ENCODE data around the gene PHACTR4. TPM values are rescaled to one million over a fixed set of nuclear protein-coding genes. Genes with fewer than 3 reads are reported as not detected.

The PHACTR4 gene
- total and polyA plus RNA-seq, 2 of the 13 experiments (the other 11 are each of a cell fraction or from before 2014, with no cell fraction given) = 13.9 to 17.1 TPM

- peak overlapping the region; percentile 43; the same call in 1 of the 2 replicates for H3K4me2 ChIP-seq (ENCODE audit: low read depth, low read length)
- ATAC-seq = no peak
- ChIA-PET CTCF (ENCODE audit: low intra/inter-chr PET ratio, low total read pairs) (no interaction called here), POLR2A (interaction anchor here (1.1 to 3.9 kb wide), 4 partner anchors 13 to 91 kb away, joined by 6 to 38 read pairs (median 17); partner anchors contain the start of gene ATP5IF1)
- no peak for TF ChIP-seq KDM2A (CRISPR knock-in tag; IDR thresholded peaks at IDR 0.05; ENCODE audit: borderline replicate concordance, low read depth)
- TF ChIP-seq TCF7 (IDR thresholded peaks at IDR 0.05; ENCODE audit: low read depth) = no peak
- no peak for TF ChIP-seq ZNF431 (CRISPR knock-in tag; IDR thresholded peaks at IDR 0.05; ENCODE audit: borderline replicate concordance, low read depth)
- TF ChIP-seq ZBTB20 (CRISPR knock-in tag; IDR thresholded peaks at IDR 0.05; ENCODE audit: borderline replicate concordance, low read depth) = no peak
- no peak for TF ChIP-seq ZNF788 (CRISPR knock-in tag; IDR thresholded peaks at IDR 0.05; ENCODE audit: borderline replicate concordance)
- TF ChIP-seq, protein P1, sequence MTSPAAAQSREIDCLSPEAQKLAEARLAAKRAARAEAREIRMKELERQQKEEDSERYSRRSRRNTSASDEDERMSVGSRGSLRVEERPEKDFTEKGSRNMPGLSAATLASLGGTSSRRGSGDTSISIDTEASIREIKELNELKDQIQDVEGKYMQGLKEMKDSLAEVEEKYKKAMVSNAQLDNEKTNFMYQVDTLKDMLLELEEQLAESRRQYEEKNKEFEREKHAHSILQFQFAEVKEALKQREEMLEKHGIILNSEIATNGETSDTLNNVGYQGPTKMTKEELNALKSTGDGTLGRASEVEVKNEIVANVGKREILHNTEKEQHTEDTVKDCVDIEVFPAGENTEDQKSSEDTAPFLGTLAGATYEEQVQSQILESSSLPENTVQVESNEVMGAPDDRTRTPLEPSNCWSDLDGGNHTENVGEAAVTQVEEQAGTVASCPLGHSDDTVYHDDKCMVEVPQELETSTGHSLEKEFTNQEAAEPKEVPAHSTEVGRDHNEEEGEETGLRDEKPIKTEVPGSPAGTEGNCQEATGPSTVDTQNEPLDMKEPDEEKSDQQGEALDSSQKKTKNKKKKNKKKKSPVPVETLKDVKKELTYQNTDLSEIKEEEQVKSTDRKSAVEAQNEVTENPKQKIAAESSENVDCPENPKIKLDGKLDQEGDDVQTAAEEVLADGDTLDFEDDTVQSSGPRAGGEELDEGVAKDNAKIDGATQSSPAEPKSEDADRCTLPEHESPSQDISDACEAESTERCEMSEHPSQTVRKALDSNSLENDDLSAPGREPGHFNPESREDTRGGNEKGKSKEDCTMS (CRISPR knock-in tag; conservative IDR thresholded peaks at IDR 0.05) = no peak
- TF ChIP-seq SRF (IDR thresholded peaks at IDR 0.05; ENCODE audit: low read depth, low read length) = no peak
- no peak for TF ChIP-seq SMARCC2 (IDR thresholded peaks at IDR 0.05)
- TF ChIP-seq, protein P2, sequence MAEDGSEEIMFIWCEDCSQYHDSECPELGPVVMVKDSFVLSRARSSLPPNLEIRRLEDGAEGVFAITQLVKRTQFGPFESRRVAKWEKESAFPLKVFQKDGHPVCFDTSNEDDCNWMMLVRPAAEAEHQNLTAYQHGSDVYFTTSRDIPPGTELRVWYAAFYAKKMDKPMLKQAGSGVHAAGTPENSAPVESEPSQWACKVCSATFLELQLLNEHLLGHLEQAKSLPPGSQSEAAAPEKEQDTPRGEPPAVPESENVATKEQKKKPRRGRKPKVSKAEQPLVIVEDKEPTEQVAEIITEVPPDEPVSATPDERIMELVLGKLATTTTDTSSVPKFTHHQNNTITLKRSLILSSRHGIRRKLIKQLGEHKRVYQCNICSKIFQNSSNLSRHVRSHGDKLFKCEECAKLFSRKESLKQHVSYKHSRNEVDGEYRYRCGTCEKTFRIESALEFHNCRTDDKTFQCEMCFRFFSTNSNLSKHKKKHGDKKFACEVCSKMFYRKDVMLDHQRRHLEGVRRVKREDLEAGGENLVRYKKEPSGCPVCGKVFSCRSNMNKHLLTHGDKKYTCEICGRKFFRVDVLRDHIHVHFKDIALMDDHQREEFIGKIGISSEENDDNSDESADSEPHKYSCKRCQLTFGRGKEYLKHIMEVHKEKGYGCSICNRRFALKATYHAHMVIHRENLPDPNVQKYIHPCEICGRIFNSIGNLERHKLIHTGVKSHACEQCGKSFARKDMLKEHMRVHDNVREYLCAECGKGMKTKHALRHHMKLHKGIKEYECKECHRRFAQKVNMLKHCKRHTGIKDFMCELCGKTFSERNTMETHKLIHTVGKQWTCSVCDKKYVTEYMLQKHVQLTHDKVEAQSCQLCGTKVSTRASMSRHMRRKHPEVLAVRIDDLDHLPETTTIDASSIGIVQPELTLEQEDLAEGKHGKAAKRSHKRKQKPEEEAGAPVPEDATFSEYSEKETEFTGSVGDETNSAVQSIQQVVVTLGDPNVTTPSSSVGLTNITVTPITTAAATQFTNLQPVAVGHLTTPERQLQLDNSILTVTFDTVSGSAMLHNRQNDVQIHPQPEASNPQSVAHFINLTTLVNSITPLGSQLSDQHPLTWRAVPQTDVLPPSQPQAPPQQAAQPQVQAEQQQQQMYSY (CRISPR knock-in tag; IDR thresholded peaks at IDR 0.05) = no peak
- TF ChIP-seq NFIB (CRISPR knock-in tag; IDR thresholded peaks at IDR 0.05; ENCODE audit: borderline replicate concordance) = no peak
- TF ChIP-seq ARNTL (CRISPR knock-in tag; IDR thresholded peaks at IDR 0.05) = no peak
- TF ChIP-seq, protein P3, sequence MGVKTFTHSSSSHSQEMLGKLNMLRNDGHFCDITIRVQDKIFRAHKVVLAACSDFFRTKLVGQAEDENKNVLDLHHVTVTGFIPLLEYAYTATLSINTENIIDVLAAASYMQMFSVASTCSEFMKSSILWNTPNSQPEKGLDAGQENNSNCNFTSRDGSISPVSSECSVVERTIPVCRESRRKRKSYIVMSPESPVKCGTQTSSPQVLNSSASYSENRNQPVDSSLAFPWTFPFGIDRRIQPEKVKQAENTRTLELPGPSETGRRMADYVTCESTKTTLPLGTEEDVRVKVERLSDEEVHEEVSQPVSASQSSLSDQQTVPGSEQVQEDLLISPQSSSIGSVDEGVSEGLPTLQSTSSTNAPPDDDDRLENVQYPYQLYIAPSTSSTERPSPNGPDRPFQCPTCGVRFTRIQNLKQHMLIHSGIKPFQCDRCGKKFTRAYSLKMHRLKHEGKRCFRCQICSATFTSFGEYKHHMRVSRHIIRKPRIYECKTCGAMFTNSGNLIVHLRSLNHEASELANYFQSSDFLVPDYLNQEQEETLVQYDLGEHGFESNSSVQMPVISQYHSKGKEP (CRISPR knock-in tag; IDR thresholded peaks at IDR 0.05) = no peak
- TF ChIP-seq TEAD3 (CRISPR knock-in tag; optimal IDR thresholded peaks at IDR 0.05; ENCODE audit: borderline replicate concordance) = no peak
- TF ChIP-seq FOXJ3 (CRISPR knock-in tag; IDR thresholded peaks at IDR 0.05; ENCODE audit: borderline replicate concordance) = no peak
- no peak for TF ChIP-seq TEAD2 (CRISPR knock-in tag; IDR thresholded peaks at IDR 0.05)
- TF ChIP-seq BRCA1 (CRISPR knock-in tag; IDR thresholded peaks at IDR 0.05) = no peak
- H3K36me3 ChIP-seq (replicated peaks in 1 of 2; ENCODE audit: control insufficient read depth in 1 of 2, insufficient read depth in 2 of 2, low read length in 2 of 2) = peaks cover 2 to 9% of the 10 kb centered on the region in 2 experiments; a peak in 2 of 5 replicates
- H2AFZ ChIP-seq (ENCODE audit: low read length) = no peak overlapping the region
- H4K20me1 ChIP-seq (ENCODE audit: insufficient read depth, low read length) = no peaks in the 10 kb centered on the region
- no peak for DNase-seq (ENCODE audit: low spot score)
- in situ Hi-C loops (cut with HindIII; ENCODE audit: extremely low pct_ligation_motif_present, low pct_unique_long_range_greater_than_20kb) = no loop called here
- 38% methylated on average over 3 of the region's 3 CpGs for WGBS (ENCODE audit: low lambda C conversion rate)
- no peaks in the 10 kb centered on the region for H3K9me3 ChIP-seq (ENCODE audit: low read length)
- H3K4me1 ChIP-seq (ENCODE audit: insufficient read depth, low read length) = peaks cover 55% of the 10 kb centered on the region
- no peak overlapping the region for H3K4me3 ChIP-seq (replicated peaks in 1 of 3; ENCODE audit: insufficient read depth in 1 of 3, low read depth in 2 of 3, low read length in 3 of 3)
- peaks cover 6% of the 10 kb centered on the region for H3K79me2 ChIP-seq (ENCODE audit: insufficient read depth, low read length)
- no peak overlapping the region for H3K9ac ChIP-seq (ENCODE audit: insufficient read depth, low read depth, low read length)
- peak overlapping the region; percentile 11 for H3K27ac ChIP-seq (ENCODE audit: extremely low read length, insufficient read depth, low read length)
- FAIRE-seq = no peak
- BruUV-seq (replicated peaks) = no TSS peak
- no peaks in the 10 kb centered on the region for H3K27me3 ChIP-seq (ENCODE audit: control insufficient read depth in 1 of 2, insufficient read depth in 2 of 2, low read length in 2 of 2)
- intact Hi-C loops (cut with micrococcal nuclease; ENCODE audit: unreplicated experiment) = loop anchor here (10.0 kb wide), 1 partner anchor 62 kb away; no protein-coding TSS in a partner anchor
These were observed 42.6 kb upstream of the PHACTR4 start for GRCh38 chr1:28326984-28327383.
